Activated CD8-positive, alpha-beta memory T cell treated with anti-CD3 and anti-CD28 coated beads, Interleukin-2, amount 50 U/mL, for 48 hours (primary cell): Measurements from ENCODE around the gene PRKCA.

Source experiments
- DNase-seq: peaks from one replicate; pipeline ENCODE4 v3.0.0-alpha.2; 2020

PRKCA gene

GRCh38 chr17:66859353-66859752, 556.9 kb downstream of the PRKCA start:
- no peak for DNase-seq

- no peak for DNase-seq
Measured at GRCh38 chr17:66860204-66860603, 557.8 kb downstream of the PRKCA start.
